DOHH2 (cell line): ENCODE results near the gene GGT6.

ENCODE experiments used
- H3F3A ChIP-seq: fragments of 200-600 bp; sonication (generic), shearing (Covaris generic); 2 replicates; pipeline ENCODE4 v1.6.0; 2016; ENCODE audit warnings: antibody characterized with exemption, mild to moderate bottlenecking; ENCODE audit not compliant: control insufficient read depth, insufficient read depth
- H3K27ac ChIP-seq: fragments of 200-600 bp; sonication (generic); 2 replicates; pipeline ENCODE4 v1.5.1; 2014; ENCODE audit warnings: low read depth, mild to moderate bottlenecking, low read length, moderate library complexity
- H3K27me3 ChIP-seq: fragments of 200-600 bp; sonication (generic); 2 replicates; pipeline ENCODE4 v1.6.1; 2014; ENCODE audit warnings: mild to moderate bottlenecking, low read length, mixed read lengths; ENCODE audit not compliant: control insufficient read depth
- H3K36me3 ChIP-seq: fragments of 200-600 bp; sonication (generic); 2 replicates; pipeline ENCODE4 v1.6.1; 2014; ENCODE audit warnings: mild to moderate bottlenecking, low read length, moderate library complexity, mixed read lengths; ENCODE audit not compliant: control insufficient read depth
- H3K4me1 ChIP-seq: fragments of 200-600 bp; sonication (generic); 2 replicates; pipeline ENCODE4 v1.6.1; 2014; ENCODE audit warnings: mild to moderate bottlenecking, low read length, mixed read lengths; ENCODE audit not compliant: control insufficient read depth
- H3K4me2 ChIP-seq: fragments of 200-600 bp; sonication (generic); 2 replicates; pipeline ENCODE4 v1.6.0; 2014; ENCODE audit warnings: mild to moderate bottlenecking, low read length, moderate library complexity
- H3K4me3 ChIP-seq: fragments of 200-600 bp; sonication (generic); 2 replicates; pipeline ENCODE4 v1.5.1; 2014; ENCODE audit warnings: mild to moderate bottlenecking, low read length, mixed read lengths
- H3K79me2 ChIP-seq: fragments of 200-600 bp; sonication (generic); 2 replicates; pipeline ENCODE4 v1.6.1; 2014; ENCODE audit warnings: mild to moderate bottlenecking, low read length, mixed read lengths; ENCODE audit not compliant: control insufficient read depth
- H3K9me2 ChIP-seq: fragments of 200-600 bp; sonication (generic); replicated peaks from 2 replicates; pipeline ENCODE4 v1.6.1; 2014; ENCODE audit warnings: mild to moderate bottlenecking, low read length, mixed read lengths; ENCODE audit not compliant: control insufficient read depth
- H3K9me3 ChIP-seq: fragments of 200-600 bp; sonication (generic); 2 replicates; pipeline ENCODE4 v1.6.1; 2014; ENCODE audit warnings: antibody characterized with exemption, low read length, mixed read lengths; ENCODE audit not compliant: control insufficient read depth, insufficient read depth
- H4K20me1 ChIP-seq: fragments of 200-600 bp; sonication (generic); 2 replicates; pipeline ENCODE4 v1.6.0; 2014; ENCODE audit warnings: low read depth, mild to moderate bottlenecking, antibody characterized with exemption, low read length, moderate library complexity; ENCODE audit not compliant: control insufficient read depth, insufficient read depth
- CTCF ChIP-seq: fragments of 200-600 bp; sonication (generic); IDR thresholded peaks from one replicate; pipeline ENCODE4 v1.5.1; 2014; ENCODE audit warnings: antibody characterized with exemption, mild to moderate bottlenecking, low read depth, low read length; ENCODE audit not compliant: poor library complexity, severe bottlenecking
- EZH2phosphoT487 ChIP-seq: fragments of 200-600 bp; sonication (generic); IDR thresholded peaks from 2 replicates; pipeline ENCODE4 v1.6.1; 2017; ENCODE audit warnings: borderline replicate concordance, mild to moderate bottlenecking, antibody characterized with exemption, low read length, moderate library complexity, mixed read lengths

Gene GGT6

GRCh38 chr17:4507361-4508111 lies 52.8 kb downstream of the GGT6 start:
- H3K27me3 ChIP-seq = peaks cover 9% of the 10 kb centered on the region
- H3K4me1 ChIP-seq = peaks cover 14% of the 10 kb centered on the region
- H3K4me3 ChIP-seq = no peak overlapping the region
- no peaks in the 10 kb centered on the region for H3K36me3 ChIP-seq
- H3K27ac ChIP-seq = no peak overlapping the region
- H3K9me3 ChIP-seq = no peaks in the 10 kb centered on the region
- no peaks in the 10 kb centered on the region for H3K79me2 ChIP-seq
- TF ChIP-seq EZH2phosphoT487 (no peak), CTCF (no peak)
- no peaks in the 10 kb centered on the region for H3K9me2 ChIP-seq
- no peaks in the 10 kb centered on the region for H3F3A ChIP-seq
- H3K4me2 ChIP-seq = no peak overlapping the region
- H4K20me1 ChIP-seq = no peaks in the 10 kb centered on the region
